GM18517 (cell line): Measurements from ENCODE around the gene OR14I1.
A peak's percentile ranks its signal among the peaks of the same experiment; 100 is the strongest.
"Not testable (repeated sequence)": the region's sequence is repeated elsewhere in the genome, so short reads cannot be mapped to it uniquely, and the experiment has no call there.

ENCODE experiments used
- ATAC-seq: cut with Tn5 transposase; IDR thresholded peaks from one replicate; pipeline ENCODE4 v1.9.1; 2021; ENCODE audit warnings: mild to moderate bottlenecking, moderate library complexity; ENCODE audit not compliant: unreplicated experiment

OR14I1 gene

DNA sequence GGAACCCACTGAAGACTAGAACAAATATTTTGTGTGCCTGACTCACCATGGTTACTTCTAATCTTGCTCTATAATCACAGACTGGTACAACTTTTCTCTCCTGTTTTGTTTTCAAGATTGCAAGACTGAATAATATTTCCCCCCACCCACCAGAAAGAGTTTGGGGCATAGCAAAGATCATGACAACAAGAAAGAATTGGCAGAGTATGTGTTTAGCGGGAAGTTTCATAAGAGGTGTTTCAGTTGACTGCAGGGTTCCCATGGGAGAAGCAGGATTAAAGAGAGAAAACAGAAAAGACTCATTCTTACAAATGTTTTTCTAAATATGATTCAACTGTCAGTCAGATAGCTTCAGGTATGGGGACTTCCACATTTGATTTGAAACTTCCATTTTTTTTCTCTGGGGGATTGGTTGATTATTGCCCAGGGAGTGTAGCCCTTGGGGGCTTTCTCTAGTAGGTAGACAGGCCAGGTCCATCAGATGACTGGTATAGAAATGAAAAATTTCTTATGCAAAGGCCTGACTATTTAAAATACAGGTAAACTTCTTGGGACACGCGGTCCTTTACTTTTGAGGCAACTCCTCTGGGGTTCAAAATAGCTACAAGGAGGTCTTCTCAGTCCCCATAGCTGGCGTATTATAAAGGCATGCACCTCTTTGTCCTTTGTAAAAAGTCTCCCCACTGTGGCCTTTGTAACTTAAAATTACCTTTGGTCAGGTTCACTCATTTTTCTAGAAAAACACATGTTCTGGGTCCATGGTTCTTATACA lies 13.9 kb downstream of the OR14I1 start:
- peak; percentile 74 for ATAC-seq

DNA sequence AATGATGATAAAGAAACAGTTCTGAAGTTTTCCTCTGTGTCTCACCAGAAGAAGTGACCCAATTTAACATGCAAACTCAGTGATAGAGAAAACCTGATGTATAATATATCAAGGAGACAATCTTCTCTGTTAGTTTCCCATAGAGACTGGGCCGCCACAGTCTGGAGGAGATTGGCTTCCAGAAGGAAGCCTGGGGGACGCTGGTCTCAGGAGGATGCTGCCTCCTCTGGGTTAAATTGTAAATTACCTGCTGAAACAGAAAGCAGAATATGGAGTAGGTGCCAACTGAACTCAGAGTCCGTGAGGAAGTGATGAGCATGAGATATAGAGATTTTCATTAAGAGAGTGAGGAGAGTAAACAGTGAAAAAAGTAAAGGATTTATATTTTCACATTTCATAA lies 15.8 kb downstream of the OR14I1 start:
- ATAC-seq = peak; percentile 88

DNA sequence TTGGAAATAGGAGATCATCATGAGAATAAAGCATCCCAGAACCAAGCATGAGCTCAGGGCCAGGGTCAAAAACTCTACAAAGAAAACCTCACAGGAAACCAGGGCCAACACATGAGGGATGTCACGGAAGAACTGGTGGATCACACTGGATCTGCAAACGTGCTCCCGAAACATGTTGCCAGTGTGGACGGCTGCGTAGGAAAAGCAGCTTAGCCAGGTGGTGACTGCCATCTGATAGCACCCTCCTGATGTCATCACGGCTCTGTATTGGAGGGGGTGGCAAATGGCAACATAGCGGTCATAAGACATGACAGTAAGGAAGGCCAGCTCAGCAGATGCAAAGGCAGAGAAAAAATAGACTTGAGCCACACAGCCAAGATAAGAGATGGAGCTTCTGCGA lies 20.9 kb downstream of the OR14I1 start:
- ATAC-seq = no peak

DNA sequence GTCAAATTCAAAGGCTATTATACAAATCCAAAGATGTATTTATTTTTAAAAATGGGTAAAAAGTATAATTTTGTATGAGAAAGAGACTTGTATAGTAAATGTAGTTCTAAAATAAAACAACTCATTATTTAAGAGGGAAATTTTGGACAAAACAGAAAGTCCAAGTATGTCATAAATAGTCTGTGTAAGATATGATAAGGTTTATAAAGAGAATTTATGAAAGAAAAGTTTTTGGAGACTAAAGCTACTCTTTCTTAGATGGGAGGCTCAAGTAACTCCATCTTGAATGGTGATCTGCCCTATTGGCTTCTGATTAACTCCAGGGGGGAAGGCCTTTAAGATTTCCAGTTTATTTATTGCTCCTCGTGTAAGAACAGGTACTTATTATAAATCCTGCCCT lies 32.6 kb downstream of the OR14I1 start:
- ATAC-seq = no peak

DNA sequence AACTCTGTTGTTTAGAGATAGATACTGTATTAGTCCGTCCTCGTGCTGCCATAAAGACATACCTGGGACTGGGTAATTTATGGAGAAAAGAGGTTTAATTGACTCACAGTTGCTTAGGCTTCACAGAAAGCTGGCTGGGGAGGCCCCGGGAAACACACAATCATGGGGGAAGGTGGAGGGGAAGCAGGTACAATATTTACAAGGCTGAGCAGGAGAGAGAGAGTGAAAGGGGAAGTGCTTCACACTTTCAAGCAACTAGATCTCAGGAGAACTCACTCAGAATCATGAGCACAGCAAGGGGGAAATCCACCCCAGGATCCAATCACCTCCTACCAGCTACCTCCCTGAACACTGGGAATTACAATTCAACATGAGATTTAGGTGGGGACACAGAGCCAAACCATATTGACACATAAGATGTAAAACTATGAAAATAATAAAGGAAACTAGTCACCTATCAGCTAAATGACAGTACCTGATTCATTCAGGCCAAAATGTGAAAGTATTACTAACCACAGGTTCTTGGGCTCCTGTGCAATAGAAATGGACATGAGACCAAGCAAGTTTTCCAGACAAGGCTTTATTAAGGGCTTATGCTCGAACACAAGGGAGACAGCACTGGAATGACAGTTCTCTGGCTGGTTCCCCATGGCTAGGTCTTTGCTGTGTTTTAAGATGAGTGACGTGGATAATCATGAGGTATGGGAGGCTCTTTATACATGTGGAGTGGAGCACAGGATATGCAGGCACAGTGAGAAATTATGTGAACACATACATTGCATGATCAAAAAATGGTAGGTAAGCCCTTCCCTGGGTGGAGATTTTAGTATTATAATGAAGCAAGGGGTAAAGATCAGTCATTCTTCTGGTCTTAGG lies 38.9 kb downstream of the OR14I1 start:
- ATAC-seq = peak; percentile 97

DNA sequence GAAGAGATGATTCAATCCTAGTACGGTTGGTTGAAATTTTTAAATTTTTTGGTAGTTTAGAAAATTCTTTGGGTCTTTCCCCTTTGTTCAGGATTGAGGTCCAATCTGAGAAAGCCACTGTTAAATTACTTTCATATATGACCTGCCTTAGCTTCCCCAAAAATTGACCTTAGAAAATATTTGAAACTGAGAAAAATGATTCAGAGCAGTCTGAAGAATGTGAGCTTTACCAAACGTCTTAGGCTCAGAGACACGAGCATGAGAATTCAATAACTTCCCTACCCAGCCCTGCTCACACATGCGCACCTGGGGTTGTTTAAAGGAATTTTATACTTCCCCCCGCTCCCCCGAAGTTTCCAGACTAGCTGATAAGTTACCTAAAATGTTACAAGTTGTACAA lies 45.8 kb downstream of the OR14I1 start:
- ATAC-seq = not testable (repeated sequence)

DNA sequence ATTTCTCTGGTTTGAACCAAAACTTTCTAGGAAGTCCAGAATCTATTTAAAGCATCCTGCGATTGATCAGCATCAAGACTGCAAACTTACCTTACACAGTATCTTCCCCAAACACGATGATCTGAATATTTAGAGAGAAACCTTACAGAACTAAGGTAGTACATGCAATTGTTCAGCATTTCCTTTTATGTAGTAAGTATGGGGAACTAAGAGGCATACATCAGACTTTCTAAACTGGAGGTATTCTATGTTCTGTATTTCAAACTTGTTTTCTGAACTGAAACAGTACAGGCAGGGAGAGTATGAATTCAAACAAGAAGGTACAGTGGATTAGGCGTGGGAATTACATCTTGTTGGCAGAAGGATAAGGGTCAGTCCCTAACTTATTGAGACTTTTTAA lies 47.2 kb downstream of the OR14I1 start, which contains the start of gene OR2T27:
TSS of gene OR2T27 (minus strand) at position 175 of the 400 bp plus-strand sequence. CDS start 4,644 bp downstream, outside the sequence.
- peak; percentile 57 for ATAC-seq
